OCI-LY7 (cell line): ENCODE data around the gene GOLGA8F. TPM values are rescaled to one million over a fixed set of nuclear protein-coding genes. Genes with fewer than 3 reads are reported as not detected.
"Not testable (repeated sequence)": the region's sequence is repeated elsewhere in the genome, so short reads cannot be mapped to it uniquely, and the experiment has no call there.

Experiments used
- BruUV-seq: library from RNA; stranded (reverse); fragments of 400-500 nt; replicated peaks from 2 replicates; lab custom pipeline; 2021; lab: Mats Ljungman, UMichigan
- CTCF ChIA-PET: fragments of 300-600 bp; sonication (Branson Sonifier 250); formaldehyde crosslinking; loops from one replicate; lab custom pipeline; 2022; ENCODE audit warnings: antibody characterized with exemption; ENCODE audit not compliant: unreplicated experiment; lab: Charles Lee
- POLR2A ChIA-PET: fragments of 300-600 bp; sonication (Branson Sonifier 250); formaldehyde crosslinking; loops from one replicate; lab custom pipeline; 2022; ENCODE audit warnings: antibody characterized with exemption; lab: Charles Lee
- DNase-seq: peaks from one replicate; pipeline ENCODE4 v3.0.0-alpha.2; 2015; ENCODE audit warnings: low spot score
- H2AFZ ChIP-seq: fragments of 200-600 bp; sonication (generic), shearing (Covaris generic); 2 replicates; pipeline ENCODE4 v1.6.1; 2014; ENCODE audit warnings: mild to moderate bottlenecking, antibody characterized with exemption, low read length, moderate library complexity
- H3K27ac ChIP-seq: fragments of 200-600 bp; sonication (generic); 2 replicates; pipeline ENCODE4 v1.5.1; 2014; ENCODE audit warnings: mixed run types, low read depth, mild to moderate bottlenecking, moderate library complexity, low read length, inconsistent platforms; ENCODE audit not compliant: poor library complexity, severe bottlenecking
- H3K36me3 ChIP-seq: fragments of 200-600 bp; sonication (generic); 2 replicates; pipeline ENCODE4 v1.6.1; 2014; ENCODE audit warnings: mild to moderate bottlenecking, antibody characterized with exemption, low read length, moderate library complexity, mixed read lengths; ENCODE audit not compliant: insufficient read depth
- H3K4me1 ChIP-seq: fragments of 200-600 bp; sonication (generic); 2 replicates; pipeline ENCODE4 v1.5.1; 2014; ENCODE audit warnings: mild to moderate bottlenecking, low read length; ENCODE audit not compliant: insufficient read depth, poor library complexity, severe bottlenecking
- H3K4me2 ChIP-seq: fragments of 200-600 bp; sonication (generic); 2 replicates; pipeline ENCODE4 v1.6.1; 2014; ENCODE audit warnings: mild to moderate bottlenecking, low read length
- H3K4me3 ChIP-seq: fragments of 200-600 bp; sonication (generic); 2 replicates; pipeline ENCODE4 v1.5.1; 2014; ENCODE audit warnings: mild to moderate bottlenecking, low read depth, low read length; ENCODE audit not compliant: poor library complexity, severe bottlenecking
- H3K79me2 ChIP-seq: fragments of 200-600 bp; sonication (generic); 2 replicates; pipeline ENCODE4 v1.6.1; 2016; ENCODE audit warnings: low read depth, mild to moderate bottlenecking, low read length, moderate library complexity, mixed read lengths; ENCODE audit not compliant: insufficient read depth
- H3K9me2 ChIP-seq: fragments of 200-600 bp; sonication (generic); 2 replicates; pipeline ENCODE4 v1.6.1; 2016; ENCODE audit warnings: mild to moderate bottlenecking, low read length, mixed read lengths; ENCODE audit not compliant: insufficient read depth
- H3K9me3 ChIP-seq: fragments of 200-600 bp; sonication (generic); 2 replicates; pipeline ENCODE4 v1.6.1; 2014; ENCODE audit warnings: mild to moderate bottlenecking, mixed run types, low read length, mixed read lengths
- H4K20me1 ChIP-seq: fragments of 200-600 bp; sonication (generic); 2 replicates; pipeline ENCODE4 v1.6.1; 2014; ENCODE audit warnings: mild to moderate bottlenecking, antibody characterized with exemption, low read length, moderate library complexity, mixed read lengths; ENCODE audit not compliant: insufficient read depth
- intact Hi-C: fragments of 100-400 bp; cut with micrococcal nuclease; formaldehyde crosslinking; loops from one replicate; pipeline ENCODE4 v1.10.0; 2022; ENCODE audit not compliant: unreplicated experiment
- microRNA-seq: library from miRNA; unstranded; fragments of <30 nt; microRNA quantifications from one replicate; pipeline ENCODE4 v1.2.0, GENCODE V29; 2022; ENCODE audit warnings: borderline replicate concordance
- small RNA-seq: library from RNA; depleted of rRNA; stranded (forward); fragments of <200 nt; gene quantifications from one replicate; pipeline ENCODE3, GENCODE V24; 2014
- total RNA-seq, 2 experiments: library from RNA; depleted of rRNA in 1 of 2; stranded (reverse); fragments of >200 nt in 1 of 2; shearing (Covaris generic) in 1 of 2; gene quantifications; 2 replicates each; pipeline ENCODE4 v1.2.3, GENCODE V29; 2014 to 2022

Gene GOLGA8F
- total RNA-seq, 2 experiments from 2014 or later = not detected

DNA sequence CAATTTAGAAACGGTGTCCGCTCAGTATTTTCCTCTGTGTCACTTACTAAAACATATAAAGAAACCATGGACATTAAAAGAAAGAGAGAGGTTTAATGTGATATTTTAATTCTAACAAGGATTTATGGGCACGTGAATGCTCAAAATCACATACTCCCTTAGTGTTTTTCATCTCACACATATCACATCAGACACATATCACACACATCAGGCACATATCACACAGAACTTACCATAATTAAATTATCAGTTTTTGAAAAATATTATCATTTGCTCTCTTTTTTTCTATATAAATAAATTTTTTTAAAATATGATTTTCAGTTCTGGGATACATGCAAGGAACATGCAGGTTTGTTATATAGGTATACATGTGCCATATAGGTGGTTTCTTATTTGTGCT lies 42.0 kb downstream of the GOLGA8F start:
- BruUV-seq, H3K4me3 ChIP-seq, POLR2A ChIA-PET, CTCF ChIA-PET, intact Hi-C loops, DNase-seq, H3K4me2 ChIP-seq, H3K9me2 ChIP-seq, H3K36me3 ChIP-seq, H3K4me1 ChIP-seq, H3K9me3 ChIP-seq, H3K27ac ChIP-seq, H3K79me2 ChIP-seq, H4K20me1 ChIP-seq, H2AFZ ChIP-seq: not testable (repeated sequence)

DNA sequence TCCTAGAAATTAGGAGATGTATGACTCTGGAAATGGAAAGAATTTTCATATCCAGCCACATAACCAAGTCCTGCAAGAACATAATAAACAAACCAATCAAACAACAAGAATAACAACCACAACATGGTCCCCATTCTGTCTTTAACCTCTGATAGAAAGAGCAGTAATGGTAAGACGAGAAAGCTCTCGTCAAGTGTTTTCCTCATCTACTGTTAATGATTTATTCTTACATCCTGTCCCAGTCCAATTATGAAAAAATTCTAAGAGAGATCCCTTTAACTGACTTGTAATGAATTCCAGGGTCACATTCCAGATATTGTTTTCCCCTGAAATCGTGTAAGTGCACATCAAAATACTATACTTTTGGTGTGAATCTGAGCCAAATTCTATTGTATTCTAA lies 57.1 kb downstream of the GOLGA8F start:
- H3K79me2 ChIP-seq, H3K4me3 ChIP-seq, H3K36me3 ChIP-seq, CTCF ChIA-PET, H3K27ac ChIP-seq, H3K9me3 ChIP-seq, H3K4me1 ChIP-seq, H4K20me1 ChIP-seq, BruUV-seq, H3K9me2 ChIP-seq, H3K4me2 ChIP-seq, intact Hi-C loops, POLR2A ChIA-PET, H2AFZ ChIP-seq, DNase-seq: not testable (repeated sequence)

Small RNAs within 50 kb of the gene (microRNA-seq; reads per million reads assigned to microRNA genes)
- not detected for gene MIR4509-2

Small RNAs within 50 kb of the gene (small RNA-seq; reads per million reads assigned to genes)
- gene AC091304.5 (not detected), gene AC091304.6 (not detected), gene AC091304.9 (not detected), gene MIR4509-2 (not detected), gene RN7SL238P (not detected)

Other genes with a start within 250 kb of the GOLGA8F start
- 45.9 and 55.5 TPM in 2 replicates for gene HERC2, start 56.5 kb upstream of the GOLGA8F start, total RNA-seq (2014; rRNA removed; shearing (Covaris generic))
- gene HERC2, start 56.5 kb upstream of the GOLGA8F start, total RNA-seq (2022) = 94.0 and 102 TPM in 2 replicates
- gene GOLGA6L24, start 20.6 kb upstream of the GOLGA8F start, total RNA-seq (2014; rRNA removed; shearing (Covaris generic)) = not detected in 2 replicates
- gene GOLGA6L24, start 20.6 kb upstream of the GOLGA8F start, total RNA-seq (2022) = not detected in 2 replicates
- not detected in 2 replicates for gene GOLGA8G, start 154.3 kb downstream of the GOLGA8F start, total RNA-seq (2014; rRNA removed; shearing (Covaris generic))
- gene GOLGA8G, start 154.3 kb downstream of the GOLGA8F start, total RNA-seq (2022) = not detected in 2 replicates
- not detected in 2 replicates for gene GOLGA6L25, start 174.9 kb downstream of the GOLGA8F start, total RNA-seq (2014; rRNA removed; shearing (Covaris generic))
- not detected in 2 replicates for gene GOLGA6L25, start 174.9 kb downstream of the GOLGA8F start, total RNA-seq (2022)